HepG2 (cell line): ENCODE results near the gene EPS8. TPM values are rescaled to one million over a fixed set of nuclear protein-coding genes. Genes with fewer than 3 reads are reported as not detected.
"Not testable (repeated sequence)": the region's sequence is repeated elsewhere in the genome, so short reads cannot be mapped to it uniquely, and the experiment has no call there.

Experiments
- ATAC-seq: fragments of 200-7000 bp; cut with Tn5 transposase; 3 replicates; pipeline ENCODE4 v1.9.1; 2020; ENCODE audit warnings: mild to moderate bottlenecking, moderate library complexity
- BruUV-seq: library from RNA; stranded (reverse); fragments of 400-500 nt; replicated peaks from 2 replicates; lab custom pipeline; 2021; lab: Mats Ljungman, UMichigan
- CTCF ChIA-PET: fragments of 300-600 bp; formaldehyde crosslinking; extraction: SDS; loops from one replicate; lab custom pipeline; 2021; ENCODE audit warnings: low total read pairs, inconsistent platforms, low intra/inter-chr PET ratio; lab: Yijun Ruan, JAX
- POLR2A ChIA-PET: fragments of 350-600 bp; sonication (Branson Sonifier 250); formaldehyde crosslinking; loops from one replicate; lab custom pipeline; 2020; ENCODE audit warnings: antibody characterized with exemption, inconsistent platforms; lab: Yijun Ruan, JAX
- DNase-seq: peaks from one replicate; pipeline ENCODE4 v3.0.0-alpha.2; 2015; ENCODE audit warnings: low spot score
- FAIRE-seq: peaks from 3 replicates; lab custom pipeline; 2011; peaks lifted over from hg19 to GRCh38; lab: Jason Lieb, UNC
- H2AFZ ChIP-seq: one replicate; pipeline ENCODE4 v1.6.1; 2011; ENCODE audit warnings: low read length, inconsistent platforms
- H3K27ac ChIP-seq: fragments of 300-600 bp; 3 replicates; pipeline ENCODE4 v1.8.0; 2011; ENCODE audit warnings: mixed run types, mild to moderate bottlenecking, mixed read lengths, low read length, inconsistent platforms; ENCODE audit not compliant: insufficient read depth; ENCODE audit errors: extremely low read length
- H3K27me3 ChIP-seq, 2 experiments: fragments of 200-600 bp in 1 of 2; 2 replicates in 1 of 2; 3 replicates in 1 of 2; pipeline versions ENCODE4 v1.6.0 to v1.8.0; 2011; ENCODE audit warnings: low read length in 2 of 2, mild to moderate bottlenecking in 2 of 2, moderate library complexity in 2 of 2, inconsistent platforms in 1 of 2; ENCODE audit not compliant: insufficient read depth in 2 of 2, control insufficient read depth in 1 of 2
- H3K36me3 ChIP-seq, 2 experiments: fragments of 200-600 bp in 1 of 2; replicated peaks in 1 of 2; 2 replicates in 1 of 2; 3 replicates in 1 of 2; pipeline versions ENCODE4 v1.5.1 to v1.8.0; 2011; ENCODE audit warnings: low read length in 2 of 2, inconsistent platforms in 1 of 2; ENCODE audit not compliant: insufficient read depth in 2 of 2, control insufficient read depth in 1 of 2
- H3K4me1 ChIP-seq: 2 replicates; pipeline ENCODE4 v1.5.1; 2012; ENCODE audit warnings: low read length, inconsistent platforms; ENCODE audit not compliant: insufficient read depth
- H3K4me2 ChIP-seq: 2 replicates; pipeline ENCODE4 v1.6.0; 2011; ENCODE audit warnings: low read depth, low read length, inconsistent platforms
- H3K4me3 ChIP-seq, 3 experiments: fragments of 200-600 bp in 1 of 3; sonication (generic), shearing (Covaris generic) in 1 of 3; replicated peaks in 1 of 3; 2 replicates each; pipeline ENCODE4 v1.5.1; 2011 to 2016; ENCODE audit warnings: low read length in 3 of 3, inconsistent platforms in 2 of 3, low read depth in 2 of 3, mild to moderate bottlenecking in 2 of 3, control low read depth in 1 of 3, mixed read lengths in 1 of 3; ENCODE audit not compliant: insufficient read depth in 1 of 3
- H3K79me2 ChIP-seq: one replicate; pipeline ENCODE4 v1.6.1; 2011; ENCODE audit warnings: low read length, inconsistent platforms; ENCODE audit not compliant: insufficient read depth
- H3K9ac ChIP-seq: 2 replicates; pipeline ENCODE4 v1.6.0; 2011; ENCODE audit warnings: mild to moderate bottlenecking, low read depth, low read length, inconsistent platforms; ENCODE audit not compliant: insufficient read depth
- H3K9me3 ChIP-seq: 2 replicates; pipeline ENCODE4 v1.5.1; 2012; ENCODE audit warnings: mild to moderate bottlenecking, low read length
- H4K20me1 ChIP-seq: 2 replicates; pipeline ENCODE4 v1.6.0; 2011; ENCODE audit warnings: inconsistent platforms, mild to moderate bottlenecking, low read length, moderate library complexity; ENCODE audit not compliant: insufficient read depth
- CEBPZ ChIP-seq: IDR thresholded peaks from 2 replicates; pipeline ENCODE4 v1.6.1; 2012; ENCODE audit warnings: low read length, improper control_type of control experiment
- FOSL2 ChIP-seq: sonication (generic); formaldehyde crosslinking; IDR thresholded peaks from 2 replicates; pipeline ENCODE4 v1.4.0; 2020; ENCODE audit warnings: missing genetic modification reagents
- STAT5B ChIP-seq: sonication (generic); formaldehyde crosslinking; IDR thresholded peaks from 2 replicates; pipeline ENCODE4 v1.4.0; 2020; ENCODE audit warnings: missing genetic modification reagents
- TARDBP ChIP-seq: sonication (generic); formaldehyde crosslinking; IDR thresholded peaks from 2 replicates; pipeline ENCODE4 v1.8.0; 2022; ENCODE audit warnings: mild to moderate bottlenecking, missing genetic modification reagents
- ZBTB7B ChIP-seq: sonication (generic); formaldehyde crosslinking; IDR thresholded peaks from 2 replicates; pipeline ENCODE4 v1.4.0; 2020; ENCODE audit warnings: missing genetic modification reagents
- WGBS: methylation state at CpG from one replicate; pipeline ENCODE4 v1.1.6; 2017; ENCODE audit warnings: low lambda C conversion rate; 5-methylcytosine and 5-hydroxymethylcytosine counted together
- in situ Hi-C: cut with HindIII; loops from 2 replicates; pipeline ENCODE4 v1.10.0; 2017; ENCODE audit warnings: low pct_unique_long_range_greater_than_20kb; ENCODE audit not compliant: extremely low pct_ligation_motif_present
- intact Hi-C: fragments of 100-400 bp; cut with micrococcal nuclease; formaldehyde crosslinking; loops from one replicate; pipeline ENCODE4 v1.10.0; 2022; ENCODE audit not compliant: unreplicated experiment
- polyA plus RNA-seq, 8 experiments: library from polyadenylated mRNA; depleted of rRNA in 3 of 8; stranded (reverse) in 7 of 8; unstranded in 1 of 8; fragments of >200 nt; fragmentation: Illumina TruSeq in 4 of 8; extraction: Trizol in 4 of 8; gene quantifications; 2 replicates each; pipeline versions ENCODE4 v1.2.1 to v1.2.3, GENCODE V29; 2011 to 2016; ENCODE audit warnings: low read depth in 4 of 8, missing spikeins in 1 of 8, mixed read lengths in 1 of 8; ENCODE audit not compliant: insufficient read depth in 1 of 8
- total RNA-seq, 5 experiments: library from RNA; depleted of rRNA; stranded (reverse); fragments of >200 nt; fragmentation: Illumina TruSeq; extraction: Trizol; gene quantifications; 2 replicates each; pipeline ENCODE4 v1.2.3, GENCODE V29; 2016; ENCODE audit warnings: low read depth in 1 of 5

Gene EPS8
- total and polyA plus RNA-seq, 2 of the 13 experiments (the other 11 are each of a cell fraction or from before 2014, with no cell fraction given), result 37.1 to 43.4 TPM

GRCh38 chr12:15741082-15741481 lies 48.1 kb downstream of the EPS8 start (continued):
- TF ChIP-seq CEBPZ, result no peak
- TF ChIP-seq TARDBP (CRISPR knock-in tag), result no peak
- no peak for TF ChIP-seq ZBTB7B (CRISPR knock-in tag)
- TF ChIP-seq STAT5B (CRISPR knock-in tag), result no peak
- no peak for TF ChIP-seq FOSL2 (CRISPR knock-in tag)

GRCh38 chr12:15740389-15740788 lies 48.8 kb downstream of the EPS8 start:
- H3K27ac ChIP-seq, H3K9me3 ChIP-seq, FAIRE-seq, H2AFZ ChIP-seq, H3K4me2 ChIP-seq, POLR2A ChIA-PET, ATAC-seq, BruUV-seq, intact Hi-C loops, H3K4me3 ChIP-seq, H3K9ac ChIP-seq, CTCF ChIA-PET, DNase-seq, H3K27me3 ChIP-seq, H3K4me1 ChIP-seq, H3K36me3 ChIP-seq, in situ Hi-C loops, H4K20me1 ChIP-seq: not testable (repeated sequence)
- H3K79me2 ChIP-seq, result peaks cover 54% of the 10 kb centered on the region
- 96% methylated on average over 5 of the region's 5 CpGs for WGBS
